Calu3 (cell line): ENCODE measurements around the gene FAM78B. TPM values are rescaled to one million over a fixed set of nuclear protein-coding genes. Genes with fewer than 3 reads are reported as not detected.

Source experiments
- BruUV-seq: library from RNA; stranded (reverse); fragments of 400-500 nt; replicated peaks from 2 replicates; lab custom pipeline; 2021; lab: Mats Ljungman, UMichigan
- CTCF ChIA-PET: fragments of 300-600 bp; sonication (Branson Sonifier 250); formaldehyde crosslinking; loops from one replicate; lab custom pipeline; 2022; ENCODE audit warnings: antibody characterized with exemption; lab: Charles Lee
- DNase-seq: peaks from one replicate; pipeline ENCODE4 v3.0.0; 2022
- H3K27ac Mint-ChIP-seq: one replicate; pipeline ENCODE4 v1.8.0; 2022; ENCODE audit warnings: mixed read lengths; ENCODE audit not compliant: unreplicated experiment
- H3K27me3 Mint-ChIP-seq: one replicate; pipeline ENCODE4 v1.8.0; 2022; ENCODE audit warnings: mixed read lengths; ENCODE audit not compliant: unreplicated experiment
- H3K36me3 Mint-ChIP-seq: one replicate; pipeline ENCODE4 v1.8.0; 2022; ENCODE audit warnings: mild to moderate bottlenecking, moderate library complexity, mixed read lengths; ENCODE audit not compliant: insufficient read depth, unreplicated experiment
- H3K4me1 Mint-ChIP-seq: one replicate; pipeline ENCODE4 v1.8.0; 2022; ENCODE audit warnings: mild to moderate bottlenecking, low read depth, mixed read lengths; ENCODE audit not compliant: unreplicated experiment
- H3K4me3 Mint-ChIP-seq: one replicate; pipeline ENCODE4 v1.8.0; 2022; ENCODE audit warnings: mild to moderate bottlenecking, low read depth, moderate library complexity, mixed read lengths; ENCODE audit not compliant: unreplicated experiment
- H3K9me3 Mint-ChIP-seq: one replicate; pipeline ENCODE4 v1.8.0; 2022; ENCODE audit warnings: low read depth, mixed read lengths; ENCODE audit not compliant: unreplicated experiment
- CTCF ChIP-seq: fragments of 200-600 bp; IDR thresholded peaks from one replicate; pipeline ENCODE4 v1.8.0; 2022; ENCODE audit warnings: antibody characterized with exemption; ENCODE audit not compliant: unreplicated experiment
- intact Hi-C: fragments of 100-400 bp; cut with micrococcal nuclease; formaldehyde crosslinking; loops from one replicate; pipeline ENCODE4 v1.10.0; 2022; ENCODE audit not compliant: unreplicated experiment
- total RNA-seq: library from RNA; stranded (reverse); gene quantifications from 2 replicates; pipeline ENCODE4 v1.2.3, GENCODE V29; 2022

Gene FAM78B
- total RNA-seq, 1 experiment from 2014 or later, result 4.9 TPM

- H3K4me3 Mint-ChIP-seq, result no peak overlapping the region
- H3K36me3 Mint-ChIP-seq, result no peaks in the 10 kb centered on the region
- DNase-seq, result no peak
- no peak for TF ChIP-seq CTCF
- H3K4me1 Mint-ChIP-seq, result no peaks in the 10 kb centered on the region
- H3K9me3 Mint-ChIP-seq, result no peaks in the 10 kb centered on the region
- H3K27me3 Mint-ChIP-seq, result peaks cover 9% of the 10 kb centered on the region
- CTCF ChIA-PET, result no interaction called here
- intact Hi-C loops, result no loop called here
- no peak overlapping the region for H3K27ac Mint-ChIP-seq
- no TSS peak for BruUV-seq
These were observed 13.8 kb downstream of the FAM78B start for GRCh38 chr1:166152978-166153377.

GRCh38 chr1:166151804-166152203, 15.0 kb downstream of the FAM78B start:
- H3K4me3 Mint-ChIP-seq, result no peak overlapping the region
- no peak for TF ChIP-seq CTCF
- no peaks in the 10 kb centered on the region for H3K4me1 Mint-ChIP-seq
- CTCF ChIA-PET, result no interaction called here
- no peaks in the 10 kb centered on the region for H3K9me3 Mint-ChIP-seq
- H3K36me3 Mint-ChIP-seq, result no peaks in the 10 kb centered on the region
- intact Hi-C loops, result no loop called here
- no peak for DNase-seq
- no peak overlapping the region for H3K27ac Mint-ChIP-seq
- BruUV-seq, result no TSS peak
- peaks cover 7% of the 10 kb centered on the region for H3K27me3 Mint-ChIP-seq

GRCh38 chr1:166145499-166145898, 21.3 kb downstream of the FAM78B start:
- intact Hi-C loops, result no loop called here
- no peaks in the 10 kb centered on the region for H3K9me3 Mint-ChIP-seq
- no peaks in the 10 kb centered on the region for H3K36me3 Mint-ChIP-seq
- DNase-seq, result no peak
- no peak overlapping the region for H3K27ac Mint-ChIP-seq
- H3K4me3 Mint-ChIP-seq, result no peak overlapping the region
- no peak for TF ChIP-seq CTCF
- CTCF ChIA-PET, result interaction anchor here (0.6 kb wide), 1 partner anchor 1075 kb away, joined by 3 read pairs; the partner anchor contains the start of gene POU2F1
- BruUV-seq, result no TSS peak
- no peaks in the 10 kb centered on the region for H3K4me1 Mint-ChIP-seq
- no peaks in the 10 kb centered on the region for H3K27me3 Mint-ChIP-seq

- no TSS peak for BruUV-seq
- Mint-ChIP-seq H3K27ac (no peak overlapping the region), H3K36me3 (no peaks in the 10 kb centered on the region), H3K27me3 (no peaks in the 10 kb centered on the region), H3K9me3 (no peaks in the 10 kb centered on the region), H3K4me1 (no peaks in the 10 kb centered on the region), H3K4me3 (no peak overlapping the region)
- CTCF ChIA-PET, result no interaction called here
- intact Hi-C loops, result no loop called here
- DNase-seq, result no peak
- TF ChIP-seq CTCF, result no peak
These were observed 24.8 kb downstream of the FAM78B start for GRCh38 chr1:166141969-166142368.

- intact Hi-C loops, result no loop called here
- CTCF ChIA-PET, result no interaction called here
- Mint-ChIP-seq H3K27ac (no peak overlapping the region), H3K27me3 (no peaks in the 10 kb centered on the region), H3K9me3 (no peaks in the 10 kb centered on the region), H3K36me3 (no peaks in the 10 kb centered on the region), H3K4me3 (no peak overlapping the region), H3K4me1 (no peaks in the 10 kb centered on the region)
- no peak for DNase-seq
- no peak for TF ChIP-seq CTCF
- no TSS peak for BruUV-seq
These were observed 26.6 kb downstream of the FAM78B start for GRCh38 chr1:166140251-166140650.
